ENCODE data around the gene SEMA4A.
"Not testable (repeated sequence)": the region's sequence is repeated elsewhere in the genome, so short reads cannot be mapped to it uniquely, and the experiment has no call there.

Gene SEMA4A

DNA sequence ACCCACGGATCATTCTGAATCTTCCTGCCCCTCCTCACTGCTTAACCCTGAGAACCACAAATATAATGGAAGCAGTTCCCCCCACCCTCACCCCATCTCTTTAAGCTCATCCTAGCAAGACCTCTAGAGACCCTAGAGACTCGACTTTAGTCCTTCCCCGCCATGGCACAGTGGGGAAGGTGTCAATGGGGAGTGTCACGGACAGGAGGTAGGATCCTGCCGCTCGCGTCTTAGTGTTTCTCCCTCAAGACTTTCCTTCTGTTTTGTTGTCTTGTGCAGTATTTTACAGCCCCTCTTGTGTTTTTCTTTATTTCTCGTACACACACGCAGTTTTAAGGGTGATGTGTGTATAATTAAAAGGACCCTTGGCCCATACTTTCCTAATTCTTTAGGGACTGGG, 58.7 kb downstream of the SEMA4A start:
- H3K27ac Mint-ChIP-seq, result peak overlapping the region; percentile 100
- peaks cover 12% of the 10 kb centered on the region for H3K36me3 Mint-ChIP-seq
- H3K9me3 Mint-ChIP-seq (ENCODE audit: low read depth), result no peaks in the 10 kb centered on the region
- peak overlapping the region; percentile 96 for H3K4me3 Mint-ChIP-seq
- peaks cover 40% of the 10 kb centered on the region for H3K4me1 Mint-ChIP-seq (ENCODE audit: low read depth)
- H3K27me3 Mint-ChIP-seq, result no peaks in the 10 kb centered on the region

GRCh38 chr1:156212833-156213643, 59.7 kb downstream of the SEMA4A start, which contains the start of gene PMF1:
Gene PMF1 (plus strand): TSS chr1:156213007. CDS start chr1:156213016, 9 bp downstream.
- H3K4me1 Mint-ChIP-seq (ENCODE audit: low read depth), result peaks cover 49% of the 10 kb centered on the region
- H3K27me3 Mint-ChIP-seq, result no peaks in the 10 kb centered on the region
- no peaks in the 10 kb centered on the region for H3K9me3 Mint-ChIP-seq (ENCODE audit: low read depth)
- peak within 1 kb of the TSS; percentile 96 for H3K4me3 Mint-ChIP-seq
- peak within 1 kb of the TSS; percentile 100 for H3K27ac Mint-ChIP-seq
- H3K36me3 Mint-ChIP-seq, result peaks cover 14% of the 10 kb centered on the region

DNA sequence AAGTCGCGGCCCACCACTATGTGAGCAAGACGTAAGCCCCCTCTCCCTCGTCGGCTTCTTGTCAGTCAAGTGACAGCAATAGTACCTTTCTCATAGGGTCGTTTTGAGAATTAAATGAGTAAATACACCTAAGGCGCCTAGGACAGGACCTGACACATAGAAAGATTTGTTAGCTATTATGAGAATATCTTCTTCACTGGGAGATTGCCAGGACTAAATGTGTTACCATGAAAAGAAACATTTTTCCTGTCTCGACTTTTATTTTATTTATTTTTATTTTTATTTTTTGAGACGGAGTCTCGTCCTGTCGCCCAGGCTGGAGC, 60.2 kb downstream of the SEMA4A start:
- Mint-ChIP-seq H3K36me3 (peaks cover 16% of the 10 kb centered on the region), H3K4me1 (ENCODE audit: low read depth) (peaks cover 53% of the 10 kb centered on the region), H3K9me3 (ENCODE audit: low read depth) (no peaks in the 10 kb centered on the region), H3K27me3 (no peaks in the 10 kb centered on the region), H3K4me3 (peak overlapping the region; percentile 96), H3K27ac (peak overlapping the region; percentile 100)

GRCh38 chr1:156214024-156214748, 60.8 kb downstream of the SEMA4A start:
- peaks cover 53% of the 10 kb centered on the region for H3K4me1 Mint-ChIP-seq (ENCODE audit: low read depth)
- H3K27ac Mint-ChIP-seq, result peak overlapping the region; percentile 100
- peaks cover 17% of the 10 kb centered on the region for H3K36me3 Mint-ChIP-seq
- H3K9me3 Mint-ChIP-seq (ENCODE audit: low read depth), result no peaks in the 10 kb centered on the region
- H3K27me3 Mint-ChIP-seq, result no peaks in the 10 kb centered on the region
- H3K4me3 Mint-ChIP-seq, result peak overlapping the region; percentile 96

DNA sequence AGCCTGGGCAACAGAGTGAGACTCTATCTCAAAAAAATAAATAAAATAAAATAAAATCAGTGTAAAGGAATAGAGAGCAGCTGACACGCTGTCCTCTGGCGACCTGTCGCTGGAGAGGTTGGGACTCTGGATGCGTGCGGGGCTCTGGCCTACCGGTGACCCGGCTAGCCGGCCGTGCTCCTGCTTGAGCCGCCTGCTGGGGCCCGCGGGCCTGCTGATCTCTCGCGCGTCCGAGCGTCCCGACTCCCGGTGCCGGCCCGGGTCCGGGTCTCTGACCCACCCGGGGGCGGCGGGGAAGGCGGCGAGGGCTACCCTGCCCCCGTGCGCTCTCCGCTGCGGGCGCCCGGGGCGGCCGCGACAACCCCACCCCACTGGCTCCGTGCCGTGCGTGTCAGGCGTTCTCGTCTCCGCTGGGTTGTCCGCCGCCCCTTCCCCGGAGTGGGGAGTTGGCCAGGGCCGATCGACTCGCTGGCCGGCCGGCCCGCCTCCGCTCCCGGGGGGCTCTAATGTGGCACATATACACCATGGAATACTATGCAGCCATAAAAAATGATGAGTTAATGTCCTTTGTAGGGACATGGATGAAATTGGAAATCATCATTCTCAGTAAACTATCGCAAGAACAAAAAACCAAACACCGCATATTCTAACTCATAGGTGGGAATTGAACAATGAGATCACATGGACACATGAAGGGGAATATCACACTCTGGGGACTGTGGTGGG, 63.1 kb downstream of the SEMA4A start:
- peak overlapping the region; percentile 30 for H3K4me3 Mint-ChIP-seq

GRCh38 chr1:156217871-156218270, 64.5 kb downstream of the SEMA4A start:
- Mint-ChIP-seq H3K27ac (peak overlapping the region; percentile 100), H3K4me1 (ENCODE audit: low read depth) (peaks cover 71% of the 10 kb centered on the region), H3K36me3 (peaks cover 29% of the 10 kb centered on the region), H3K4me3 (peak overlapping the region; percentile 87), H3K27me3 (no peaks in the 10 kb centered on the region), H3K9me3 (ENCODE audit: low read depth) (no peaks in the 10 kb centered on the region)

More for the DNA sequence above, 63.1 kb downstream of the SEMA4A start:
- Mint-ChIP-seq H3K27ac (peak overlapping the region; percentile 100), H3K4me1 (ENCODE audit: low read depth) (peaks cover 68% of the 10 kb centered on the region), H3K36me3 (peaks cover 26% of the 10 kb centered on the region)
- not testable (repeated sequence) for H3K9me3 Mint-ChIP-seq (ENCODE audit: low read depth); H3K27me3 Mint-ChIP-seq

- Mint-ChIP-seq H3K27me3 (no peaks in the 10 kb centered on the region), H3K4me1 (ENCODE audit: low read depth) (peaks cover 68% of the 10 kb centered on the region), H3K36me3 (peaks cover 27% of the 10 kb centered on the region), H3K4me3 (peak overlapping the region; percentile 44), H3K9me3 (ENCODE audit: low read depth) (no peaks in the 10 kb centered on the region), H3K27ac (peak overlapping the region; percentile 100)
Observed at GRCh38 chr1:156220226-156220625, 66.8 kb downstream of the SEMA4A start.

GRCh38 chr1:156221986-156222692, 68.8 kb downstream of the SEMA4A start:
- peak overlapping the region; percentile 100 for H3K27ac Mint-ChIP-seq
- H3K27me3 Mint-ChIP-seq, result no peaks in the 10 kb centered on the region
- H3K4me1 Mint-ChIP-seq (ENCODE audit: low read depth), result peaks cover 72% of the 10 kb centered on the region
- H3K36me3 Mint-ChIP-seq, result peaks cover 35% of the 10 kb centered on the region
- no peaks in the 10 kb centered on the region for H3K9me3 Mint-ChIP-seq (ENCODE audit: low read depth)
- H3K4me3 Mint-ChIP-seq, result peak overlapping the region; percentile 80

GRCh38 chr1:156225677-156226014, 72.3 kb downstream of the SEMA4A start:
- Mint-ChIP-seq H3K4me1 (ENCODE audit: low read depth) (peaks cover 49% of the 10 kb centered on the region), H3K36me3 (peaks cover 30% of the 10 kb centered on the region), H3K4me3 (peak overlapping the region; percentile 5), H3K27me3 (no peaks in the 10 kb centered on the region), H3K27ac (peak overlapping the region; percentile 92), H3K9me3 (ENCODE audit: low read depth) (no peaks in the 10 kb centered on the region)

DNA sequence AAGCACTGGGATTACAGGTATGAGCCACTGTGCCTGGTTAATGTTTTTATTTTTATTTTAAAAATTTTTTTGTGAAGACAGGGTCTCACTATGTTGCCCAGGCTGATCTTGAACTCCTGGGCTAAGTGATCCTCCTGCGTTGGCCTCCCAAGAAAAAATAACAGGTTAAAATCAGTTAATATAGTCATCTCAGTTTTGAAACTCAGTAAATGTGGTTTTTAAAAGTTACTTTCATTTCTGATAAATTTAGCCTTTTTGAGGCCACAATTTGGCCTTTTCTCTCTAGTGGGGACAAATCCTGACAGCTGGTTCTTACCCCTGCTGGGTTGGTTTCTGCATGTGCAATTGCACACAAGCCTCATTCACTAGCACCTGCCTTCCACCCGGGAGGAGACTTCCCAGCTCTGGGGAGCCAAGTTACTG, 72.7 kb downstream of the SEMA4A start:
- peaks cover 46% of the 10 kb centered on the region for H3K4me1 Mint-ChIP-seq (ENCODE audit: low read depth)
- H3K27ac Mint-ChIP-seq, result peak overlapping the region; percentile 96
- no peaks in the 10 kb centered on the region for H3K27me3 Mint-ChIP-seq
- peak overlapping the region; percentile 35 for H3K4me3 Mint-ChIP-seq
- H3K36me3 Mint-ChIP-seq, result peaks cover 27% of the 10 kb centered on the region
- no peaks in the 10 kb centered on the region for H3K9me3 Mint-ChIP-seq (ENCODE audit: low read depth)

DNA sequence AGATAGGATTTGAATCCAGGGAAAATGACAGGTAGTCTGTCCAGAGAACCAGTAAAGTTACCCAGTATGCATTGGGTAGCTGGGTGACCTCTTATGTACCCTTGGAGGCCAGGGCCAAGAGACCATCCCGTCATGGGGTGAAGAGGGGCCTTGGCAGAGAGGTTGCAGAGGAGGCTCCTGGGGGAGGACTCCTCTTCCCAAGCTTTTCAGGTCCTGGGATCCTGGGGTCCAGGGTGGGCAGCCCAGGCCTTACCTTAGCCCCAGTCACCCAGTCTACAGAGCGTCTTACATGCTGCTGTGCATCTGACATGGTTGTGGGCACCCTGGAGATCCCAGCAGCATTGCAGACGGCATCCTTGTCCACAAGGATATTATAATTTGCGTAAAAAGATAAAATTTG, 73.4 kb downstream of the SEMA4A start:
- no peaks in the 10 kb centered on the region for H3K27me3 Mint-ChIP-seq
- peak overlapping the region; percentile 96 for H3K27ac Mint-ChIP-seq
- peaks cover 39% of the 10 kb centered on the region for H3K4me1 Mint-ChIP-seq (ENCODE audit: low read depth)
- H3K9me3 Mint-ChIP-seq (ENCODE audit: low read depth), result no peaks in the 10 kb centered on the region
- H3K4me3 Mint-ChIP-seq, result peak overlapping the region; percentile 35
- H3K36me3 Mint-ChIP-seq, result peaks cover 21% of the 10 kb centered on the region
